Loucy (cell line): ENCODE measurements around the gene LRRC45.

Experiments
- H2AFZ ChIP-seq: fragments of 200-600 bp; sonication (generic); 2 replicates; pipeline ENCODE4 v1.6.0; 2016; ENCODE audit warnings: antibody characterized with exemption, mild to moderate bottlenecking, low read length, moderate library complexity
- H3F3A ChIP-seq: fragments of 200-600 bp; 2 replicates; pipeline ENCODE4 v1.6.0; 2016; ENCODE audit warnings: antibody characterized with exemption, low read depth, mild to moderate bottlenecking
- H3K27me3 ChIP-seq: fragments of 200-600 bp; sonication (generic); 2 replicates; pipeline ENCODE4 v1.6.1; 2014; ENCODE audit warnings: low read length, mild to moderate bottlenecking; ENCODE audit not compliant: insufficient read depth, poor library complexity, severe bottlenecking
- H3K36me3 ChIP-seq: fragments of 200-600 bp; sonication (generic); 2 replicates; pipeline ENCODE4 v1.6.1; 2016; ENCODE audit warnings: low read length; ENCODE audit not compliant: insufficient read depth
- H3K4me1 ChIP-seq: fragments of 200-600 bp; sonication (generic); 2 replicates; pipeline ENCODE4 v1.5.1; 2014; ENCODE audit warnings: low read length, mild to moderate bottlenecking; ENCODE audit not compliant: insufficient read depth, poor library complexity, severe bottlenecking
- H3K4me2 ChIP-seq: fragments of 200-600 bp; sonication (generic); 2 replicates; pipeline ENCODE4 v1.6.0; 2014; ENCODE audit warnings: antibody characterized with exemption, low read length, low read depth, mild to moderate bottlenecking; ENCODE audit not compliant: poor library complexity, severe bottlenecking
- H3K4me3 ChIP-seq: fragments of 200-600 bp; sonication (generic); 2 replicates; pipeline ENCODE4 v1.5.1; 2014; ENCODE audit warnings: low read length, mild to moderate bottlenecking, mixed read lengths; ENCODE audit not compliant: poor library complexity, severe bottlenecking
- H3K79me2 ChIP-seq: fragments of 200-600 bp; sonication (generic); 2 replicates; pipeline ENCODE4 v1.6.1; 2014; ENCODE audit warnings: low read length; ENCODE audit not compliant: insufficient read depth
- H3K9ac ChIP-seq: fragments of 200-600 bp; sonication (generic); 2 replicates; pipeline ENCODE4 v1.6.0; 2014; ENCODE audit warnings: mild to moderate bottlenecking, low read depth, low read length, moderate library complexity; ENCODE audit not compliant: poor library complexity, severe bottlenecking
- H3K9me2 ChIP-seq: fragments of 200-600 bp; sonication (generic); replicated peaks from 2 replicates; pipeline ENCODE4 v1.6.1; 2016; ENCODE audit warnings: low read depth, low read length, mixed read lengths
- H3K9me3 ChIP-seq: fragments of 200-600 bp; sonication (generic); 2 replicates; pipeline ENCODE4 v1.6.1; 2014; ENCODE audit warnings: mild to moderate bottlenecking, antibody characterized with exemption, low read length, low read depth; ENCODE audit not compliant: insufficient read depth
- H4K20me1 ChIP-seq: fragments of 200-600 bp; sonication (generic); 2 replicates; pipeline ENCODE4 v1.6.0; 2014; ENCODE audit warnings: antibody characterized with exemption, low read length, mild to moderate bottlenecking; ENCODE audit not compliant: insufficient read depth, poor library complexity, severe bottlenecking
- EZH2phosphoT487 ChIP-seq: fragments of 200-600 bp; IDR thresholded peaks from 2 replicates; pipeline ENCODE4 v1.6.1; 2018; ENCODE audit warnings: antibody characterized with exemption, mild to moderate bottlenecking, moderate library complexity, borderline replicate concordance
- TF ChIP-seq, protein P1 (sequence below): fragments of 200-600 bp; sonication (generic); conservative IDR thresholded peaks from 2 replicates; pipeline ENCODE4 v1.5.1; 2014; ENCODE audit warnings: mild to moderate bottlenecking, antibody characterized with exemption, low read length

LRRC45 gene

DNA sequence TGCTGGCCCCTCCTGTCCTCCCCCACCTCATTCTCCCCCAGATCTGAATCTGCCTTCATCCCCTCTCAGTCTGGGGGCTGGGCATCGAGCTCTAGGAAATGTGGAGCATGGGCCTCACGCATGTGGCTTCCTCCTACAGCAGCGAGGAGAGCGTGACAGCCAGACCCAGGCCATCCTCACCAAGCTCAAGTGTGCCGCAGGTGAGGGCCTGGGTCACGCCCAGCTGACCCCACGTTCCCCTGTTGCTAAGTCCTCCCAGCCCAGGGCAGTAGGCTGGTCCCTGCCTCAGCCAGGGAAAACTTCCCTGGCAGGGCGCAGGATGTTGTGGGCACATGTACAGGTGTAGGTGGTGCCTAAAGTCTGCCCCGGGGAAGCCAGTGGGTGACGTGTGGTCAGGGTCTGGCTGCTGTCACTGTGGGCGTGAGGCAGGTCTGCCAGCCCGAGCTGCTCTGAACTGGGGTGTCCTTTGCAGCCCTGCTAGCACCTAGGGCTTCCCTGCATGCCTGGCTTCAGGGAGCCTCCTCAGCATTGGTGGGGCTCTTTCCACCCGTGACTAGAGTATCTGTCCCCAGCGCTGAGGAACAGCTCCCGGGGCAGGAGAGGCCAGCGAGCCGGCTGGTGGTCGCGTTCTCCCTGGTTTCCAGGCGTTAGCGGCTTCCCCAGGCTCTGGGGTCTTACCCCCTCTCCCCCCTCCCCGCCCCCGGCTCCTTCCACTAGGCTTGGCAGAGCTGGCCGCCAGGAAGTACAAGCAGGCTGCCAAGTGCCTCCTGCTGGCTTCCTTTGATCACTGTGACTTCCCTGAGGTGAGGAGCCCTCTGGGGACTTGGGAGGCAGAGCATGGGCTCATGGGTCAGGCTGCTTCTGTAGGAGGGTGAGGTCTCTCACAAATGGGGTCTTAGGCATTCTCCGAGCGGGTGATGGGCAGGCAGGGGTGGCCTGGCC is 32.2 kb downstream of the LRRC45 start:
- no peak overlapping the region for H3K4me3 ChIP-seq
- H3K27me3 ChIP-seq = no peaks in the 10 kb centered on the region
- peaks cover 18% of the 10 kb centered on the region for H3K4me1 ChIP-seq
- no peaks in the 10 kb centered on the region for H3K9me2 ChIP-seq
- H4K20me1 ChIP-seq = peaks cover 11% of the 10 kb centered on the region
- H3F3A ChIP-seq = no peaks in the 10 kb centered on the region
- H3K9ac ChIP-seq = no peak overlapping the region
- peaks cover 34% of the 10 kb centered on the region; the same call in 1 of the 2 replicates for H3K36me3 ChIP-seq
- peaks cover 28% of the 10 kb centered on the region for H3K79me2 ChIP-seq
- H3K4me2 ChIP-seq = no peak overlapping the region
- H3K9me3 ChIP-seq = no peaks in the 10 kb centered on the region
- H2AFZ ChIP-seq = no peak overlapping the region
- no peak for TF ChIP-seq EZH2phosphoT487
- TF ChIP-seq, protein P1, sequence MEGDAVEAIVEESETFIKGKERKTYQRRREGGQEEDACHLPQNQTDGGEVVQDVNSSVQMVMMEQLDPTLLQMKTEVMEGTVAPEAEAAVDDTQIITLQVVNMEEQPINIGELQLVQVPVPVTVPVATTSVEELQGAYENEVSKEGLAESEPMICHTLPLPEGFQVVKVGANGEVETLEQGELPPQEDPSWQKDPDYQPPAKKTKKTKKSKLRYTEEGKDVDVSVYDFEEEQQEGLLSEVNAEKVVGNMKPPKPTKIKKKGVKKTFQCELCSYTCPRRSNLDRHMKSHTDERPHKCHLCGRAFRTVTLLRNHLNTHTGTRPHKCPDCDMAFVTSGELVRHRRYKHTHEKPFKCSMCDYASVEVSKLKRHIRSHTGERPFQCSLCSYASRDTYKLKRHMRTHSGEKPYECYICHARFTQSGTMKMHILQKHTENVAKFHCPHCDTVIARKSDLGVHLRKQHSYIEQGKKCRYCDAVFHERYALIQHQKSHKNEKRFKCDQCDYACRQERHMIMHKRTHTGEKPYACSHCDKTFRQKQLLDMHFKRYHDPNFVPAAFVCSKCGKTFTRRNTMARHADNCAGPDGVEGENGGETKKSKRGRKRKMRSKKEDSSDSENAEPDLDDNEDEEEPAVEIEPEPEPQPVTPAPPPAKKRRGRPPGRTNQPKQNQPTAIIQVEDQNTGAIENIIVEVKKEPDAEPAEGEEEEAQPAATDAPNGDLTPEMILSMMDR = no peak

DNA sequence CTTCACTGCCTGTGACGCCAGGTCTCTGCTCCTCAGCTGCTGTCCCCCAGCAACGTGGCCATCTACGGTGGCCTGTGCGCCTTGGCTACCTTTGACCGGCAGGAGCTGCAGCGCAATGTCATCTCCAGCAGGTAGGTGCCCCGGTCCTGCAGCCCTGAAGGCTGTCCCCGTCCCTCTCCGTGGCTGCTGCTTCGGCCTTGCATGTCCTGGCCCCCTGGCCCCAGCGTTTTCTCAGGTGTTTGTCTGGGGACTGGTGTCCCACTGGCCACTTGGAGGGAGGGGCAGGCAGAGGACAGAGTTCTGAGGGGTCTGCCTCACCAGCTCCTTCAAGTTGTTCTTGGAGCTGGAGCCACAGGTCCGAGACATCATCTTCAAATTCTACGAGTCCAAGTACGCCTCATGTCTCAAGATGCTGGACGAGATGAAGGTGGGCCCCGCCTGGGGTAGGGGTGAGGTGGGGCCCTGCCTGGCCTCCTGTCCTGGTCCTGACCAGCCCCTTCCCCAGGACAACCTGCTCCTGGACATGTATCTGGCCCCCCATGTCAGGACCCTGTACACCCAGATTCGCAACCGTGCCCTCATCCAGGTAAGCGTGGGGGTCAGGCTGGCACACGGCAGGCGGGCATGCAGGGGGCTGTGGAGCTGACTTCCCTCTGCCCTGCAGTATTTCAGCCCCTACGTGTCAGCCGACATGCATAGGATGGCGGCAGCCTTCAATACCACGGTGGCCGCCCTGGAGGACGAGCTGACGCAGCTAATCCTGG is 33.0 kb downstream of the LRRC45 start:
- no peak overlapping the region for H3K4me2 ChIP-seq
- H2AFZ ChIP-seq = no peak overlapping the region
- no peak overlapping the region for H3K9ac ChIP-seq
- H3K79me2 ChIP-seq = peaks cover 21% of the 10 kb centered on the region
- no peaks in the 10 kb centered on the region for H3K27me3 ChIP-seq
- H3K9me3 ChIP-seq = no peaks in the 10 kb centered on the region
- H3K9me2 ChIP-seq = no peaks in the 10 kb centered on the region
- no peak overlapping the region for H3K4me3 ChIP-seq
- peaks cover 11% of the 10 kb centered on the region for H4K20me1 ChIP-seq
- no peak for TF ChIP-seq EZH2phosphoT487
- TF ChIP-seq, protein P1 = no peak
- H3K4me1 ChIP-seq = peaks cover 15% of the 10 kb centered on the region
- H3F3A ChIP-seq = no peaks in the 10 kb centered on the region
- H3K36me3 ChIP-seq = peaks cover 34% of the 10 kb centered on the region; the same call in 1 of the 2 replicates

DNA sequence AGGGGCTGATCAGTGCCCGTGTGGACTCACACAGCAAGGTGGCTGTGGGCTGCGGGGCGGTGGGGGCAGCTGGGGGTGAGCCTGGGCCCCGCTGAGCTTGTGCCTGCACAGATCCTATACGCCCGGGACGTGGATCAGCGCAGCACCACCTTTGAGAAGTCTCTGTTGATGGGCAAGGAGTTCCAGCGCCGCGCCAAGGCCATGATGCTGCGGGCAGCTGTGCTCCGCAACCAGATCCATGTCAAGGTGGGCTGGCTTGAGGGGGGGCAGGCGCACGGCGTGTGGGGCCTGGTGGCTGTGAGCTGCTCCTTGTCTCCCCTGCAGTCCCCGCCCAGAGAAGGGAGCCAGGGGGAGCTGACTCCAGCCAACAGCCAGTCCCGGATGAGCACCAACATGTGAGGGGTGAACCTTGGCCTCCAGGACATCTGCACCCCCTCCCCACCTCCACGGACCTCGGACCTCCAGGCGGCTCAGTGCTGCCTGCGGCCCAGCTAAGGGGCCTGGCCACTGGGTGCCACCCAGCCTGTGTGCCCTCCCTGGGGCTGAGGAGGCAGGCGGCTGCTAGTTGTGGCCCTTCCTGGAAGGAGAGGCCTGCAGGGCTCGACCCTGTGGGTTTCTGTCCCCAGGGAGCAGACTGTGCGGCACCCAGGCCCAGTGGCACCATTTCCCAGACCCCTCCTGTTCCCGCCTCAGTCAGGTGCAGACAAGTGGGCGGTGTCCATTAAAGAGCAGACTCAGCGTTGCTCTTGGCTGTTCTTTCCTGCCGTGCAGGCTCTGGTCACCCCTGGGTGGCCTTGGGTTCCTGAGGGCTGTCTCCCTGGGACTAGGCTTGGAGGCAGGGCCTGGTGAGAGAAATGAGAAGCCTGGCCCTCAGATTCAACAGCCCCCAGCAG is 33.9 kb downstream of the LRRC45 start:
- peaks cover 19% of the 10 kb centered on the region for H3K79me2 ChIP-seq
- no peak overlapping the region for H2AFZ ChIP-seq
- TF ChIP-seq, protein P1 = no peak
- no peak for TF ChIP-seq EZH2phosphoT487
- H3K4me1 ChIP-seq = peaks cover 15% of the 10 kb centered on the region
- peaks cover 11% of the 10 kb centered on the region for H4K20me1 ChIP-seq
- no peaks in the 10 kb centered on the region for H3K9me3 ChIP-seq
- peaks cover 34% of the 10 kb centered on the region; the same call in 1 of the 2 replicates for H3K36me3 ChIP-seq
- H3K4me3 ChIP-seq = no peak overlapping the region
- no peaks in the 10 kb centered on the region for H3F3A ChIP-seq
- no peaks in the 10 kb centered on the region for H3K27me3 ChIP-seq
- no peak overlapping the region for H3K9ac ChIP-seq
- no peak overlapping the region for H3K4me2 ChIP-seq
- H3K9me2 ChIP-seq = no peaks in the 10 kb centered on the region
